Naive B cell (primary cell): ENCODE measurements around the gene ABCA5. TPM values are rescaled to one million over a fixed set of nuclear protein-coding genes. Genes with fewer than 3 reads are reported as not detected.
A peak's percentile ranks its signal among the peaks of the same experiment; 100 is the strongest.

ENCODE experiments used
- ATAC-seq, 2 donors: fragments of 150-1000 bp; cut with Tn5 transposase; 2 replicates each; pipeline ENCODE4 v1.10.0; 2021; ENCODE audit warnings: low read depth in 2 of 2, mild to moderate bottlenecking in 2 of 2, moderate library complexity in 2 of 2
- DNase-seq: peaks from one replicate; pipeline ENCODE4 v3.0.0; 2022
- H3K27ac Mint-ChIP-seq, 6 donors: one replicate each; pipeline ENCODE4 v1.8.0; 2020 to 2022; ENCODE audit warnings: mild to moderate bottlenecking in 6 of 6, mixed read lengths in 6 of 6, moderate library complexity in 5 of 6, inconsistent platforms in 2 of 6
- H3K27me3 Mint-ChIP-seq, 3 donors: one replicate each; pipeline ENCODE4 v1.8.0; 2021 to 2022; ENCODE audit warnings: mixed read lengths in 3 of 3, mild to moderate bottlenecking in 1 of 3
- H3K36me3 Mint-ChIP-seq, 2 donors: one replicate each; pipeline ENCODE4 v1.8.0; 2020 to 2022; ENCODE audit warnings: mixed read lengths in 2 of 2, inconsistent platforms in 1 of 2, mild to moderate bottlenecking in 1 of 2
- H3K4me1 Mint-ChIP-seq, 3 donors: one replicate each; pipeline ENCODE4 v1.8.0; 2020 to 2022; ENCODE audit warnings: mixed read lengths in 3 of 3, inconsistent platforms in 1 of 3, mild to moderate bottlenecking in 1 of 3, moderate library complexity in 1 of 3
- H3K4me3 Mint-ChIP-seq, 8 donors: one replicate each; pipeline ENCODE4 v1.8.0; 2020 to 2022; ENCODE audit warnings: mild to moderate bottlenecking in 8 of 8, mixed read lengths in 8 of 8, moderate library complexity in 8 of 8, inconsistent platforms in 2 of 8
- H3K9me3 Mint-ChIP-seq, 7 donors: one replicate each; pipeline ENCODE4 v1.8.0; 2020 to 2022; ENCODE audit warnings: mixed read lengths in 7 of 7, mild to moderate bottlenecking in 5 of 7, inconsistent platforms in 2 of 7, moderate library complexity in 1 of 7
- polyA plus RNA-seq, 6 donors: library from polyadenylated mRNA; unstranded; fragments of 300-500 nt; fragmentation: Illumina TruSeq; gene quantifications; one replicate each; pipeline ENCODE4 v1.2.3, GENCODE V29; 2021; ENCODE audit warnings: low read depth in 6 of 6

Gene ABCA5
- polyA plus RNA-seq, 6 donors from 2014 or later, result 2.7 to 6.9 (median 4.6) TPM

GRCh38 chr17:69269131-69269998 lies 57.6 kb downstream of the ABCA5 start:
- Mint-ChIP-seq H3K27me3 (no peaks in the 10 kb centered on the region), H3K4me3 (no peak overlapping the region), H3K9me3 (no peaks in the 10 kb centered on the region), H3K36me3 (no peaks in the 10 kb centered on the region), H3K27ac (no peak overlapping the region), H3K4me1 (no peaks in the 10 kb centered on the region)
- DNase-seq (no peak), ATAC-seq (no peak)

- Mint-ChIP-seq H3K27me3 (no peaks in the 10 kb centered on the region), H3K27ac (no peak overlapping the region), H3K9me3 (no peaks in the 10 kb centered on the region), H3K4me3 (peak overlapping the region in 1 of 8 donors; percentile 52), H3K4me1 (no peaks in the 10 kb centered on the region), H3K36me3 (no peaks in the 10 kb centered on the region)
- DNase-seq (no peak), ATAC-seq (no peak)
Measured at GRCh38 chr17:69268543-69269014, 58.4 kb downstream of the ABCA5 start.

DNA sequence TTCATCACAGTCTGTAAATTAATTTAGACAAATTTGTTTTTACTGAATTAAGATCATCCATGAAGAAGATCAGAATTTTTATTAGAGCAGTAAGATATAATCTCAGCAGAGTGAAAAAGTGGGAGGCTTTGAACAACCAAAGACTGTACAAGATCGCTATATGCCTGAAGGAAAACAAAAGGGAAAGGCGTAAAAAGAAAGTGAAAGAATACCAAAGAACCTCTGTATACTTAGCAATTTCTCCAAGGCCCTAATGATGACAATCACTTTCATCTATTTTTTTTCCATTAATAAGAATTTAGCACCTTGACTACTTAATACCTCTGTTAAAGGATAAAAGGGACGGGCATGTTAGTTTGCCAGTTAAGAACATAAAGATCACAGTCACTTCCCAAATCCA lies 59.7 kb downstream of the ABCA5 start:
- Mint-ChIP-seq H3K4me3 (no peak overlapping the region), H3K27ac (no peak overlapping the region), H3K4me1 (no peaks in the 10 kb centered on the region), H3K27me3 (no peaks in the 10 kb centered on the region), H3K36me3 (no peaks in the 10 kb centered on the region), H3K9me3 (peaks cover 0 to 3% (median 0%) of the 10 kb centered on the region in 7 donors)
- no peak for DNase-seq
- no peak for ATAC-seq

GRCh38 chr17:69265873-69266272 lies 61.1 kb downstream of the ABCA5 start:
- ATAC-seq, result no peak
- Mint-ChIP-seq H3K27me3 (no peaks in the 10 kb centered on the region), H3K4me3 (no peak overlapping the region), H3K4me1 (no peaks in the 10 kb centered on the region), H3K9me3 (peaks cover 0 to 3% (median 0%) of the 10 kb centered on the region in 7 donors), H3K36me3 (no peaks in the 10 kb centered on the region), H3K27ac (no peak overlapping the region)
- DNase-seq, result no peak

GRCh38 chr17:69254187-69254586 lies 72.7 kb downstream of the ABCA5 start:
- Mint-ChIP-seq H3K4me1 (no peaks in the 10 kb centered on the region), H3K4me3 (no peak overlapping the region), H3K27ac (no peak overlapping the region), H3K27me3 (no peaks in the 10 kb centered on the region), H3K9me3 (no peaks in the 10 kb centered on the region), H3K36me3 (peaks cover 0 to 10% of the 10 kb centered on the region in 2 donors)
- DNase-seq (no peak), ATAC-seq (no peak)

- ATAC-seq (no peak), DNase-seq (no peak)
- Mint-ChIP-seq H3K4me3 (no peak overlapping the region), H3K4me1 (no peaks in the 10 kb centered on the region), H3K36me3 (peaks cover 0 to 4% of the 10 kb centered on the region in 2 donors), H3K27ac (peak overlapping the region in 1 of 6 donors; percentile 53), H3K9me3 (no peaks in the 10 kb centered on the region), H3K27me3 (no peaks in the 10 kb centered on the region)
Measured at GRCh38 chr17:69250641-69251040, 76.3 kb downstream of the ABCA5 start.

- ATAC-seq, result peak in 1 of 2 donors; percentile 30
- H3K27me3 Mint-ChIP-seq, result no peaks in the 10 kb centered on the region
- no peaks in the 10 kb centered on the region for H3K9me3 Mint-ChIP-seq
- DNase-seq, result no peak
- H3K4me3 Mint-ChIP-seq, result no peak overlapping the region
- no peaks in the 10 kb centered on the region for H3K4me1 Mint-ChIP-seq
- H3K36me3 Mint-ChIP-seq, result no peaks in the 10 kb centered on the region
- no peak overlapping the region for H3K27ac Mint-ChIP-seq
Measured at GRCh38 chr17:69246726-69247375, 80.1 kb downstream of the ABCA5 start.

DNA sequence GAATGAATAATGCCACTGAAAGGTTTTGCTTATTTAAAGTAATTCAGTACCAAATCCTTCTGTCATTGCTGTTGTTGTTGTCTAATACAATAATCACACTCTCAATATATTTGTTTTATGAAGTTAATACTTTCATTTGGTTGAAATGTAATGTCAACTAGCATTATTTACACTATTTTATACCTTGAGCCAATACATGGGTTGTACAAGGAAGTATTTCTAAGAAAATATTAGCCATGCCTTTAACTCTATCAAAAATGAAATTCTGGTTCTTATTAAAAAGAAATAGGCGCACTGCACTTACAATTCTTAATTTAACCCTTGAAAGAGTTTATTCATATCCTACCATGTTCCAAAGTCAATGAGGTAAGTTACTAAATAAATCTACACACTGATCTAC lies 80.7 kb downstream of the ABCA5 start:
- H3K36me3 Mint-ChIP-seq, result no peaks in the 10 kb centered on the region
- DNase-seq, result no peak
- H3K27me3 Mint-ChIP-seq, result no peaks in the 10 kb centered on the region
- no peak overlapping the region for H3K27ac Mint-ChIP-seq
- no peak for ATAC-seq
- no peaks in the 10 kb centered on the region for H3K9me3 Mint-ChIP-seq
- H3K4me1 Mint-ChIP-seq, result no peaks in the 10 kb centered on the region
- H3K4me3 Mint-ChIP-seq, result no peak overlapping the region

- H3K4me3 Mint-ChIP-seq, result no peak overlapping the region
- no peaks in the 10 kb centered on the region for H3K9me3 Mint-ChIP-seq
- ATAC-seq, result no peak
Measured at GRCh38 chr17:69245617-69246016, 81.3 kb downstream of the ABCA5 start.

DNA sequence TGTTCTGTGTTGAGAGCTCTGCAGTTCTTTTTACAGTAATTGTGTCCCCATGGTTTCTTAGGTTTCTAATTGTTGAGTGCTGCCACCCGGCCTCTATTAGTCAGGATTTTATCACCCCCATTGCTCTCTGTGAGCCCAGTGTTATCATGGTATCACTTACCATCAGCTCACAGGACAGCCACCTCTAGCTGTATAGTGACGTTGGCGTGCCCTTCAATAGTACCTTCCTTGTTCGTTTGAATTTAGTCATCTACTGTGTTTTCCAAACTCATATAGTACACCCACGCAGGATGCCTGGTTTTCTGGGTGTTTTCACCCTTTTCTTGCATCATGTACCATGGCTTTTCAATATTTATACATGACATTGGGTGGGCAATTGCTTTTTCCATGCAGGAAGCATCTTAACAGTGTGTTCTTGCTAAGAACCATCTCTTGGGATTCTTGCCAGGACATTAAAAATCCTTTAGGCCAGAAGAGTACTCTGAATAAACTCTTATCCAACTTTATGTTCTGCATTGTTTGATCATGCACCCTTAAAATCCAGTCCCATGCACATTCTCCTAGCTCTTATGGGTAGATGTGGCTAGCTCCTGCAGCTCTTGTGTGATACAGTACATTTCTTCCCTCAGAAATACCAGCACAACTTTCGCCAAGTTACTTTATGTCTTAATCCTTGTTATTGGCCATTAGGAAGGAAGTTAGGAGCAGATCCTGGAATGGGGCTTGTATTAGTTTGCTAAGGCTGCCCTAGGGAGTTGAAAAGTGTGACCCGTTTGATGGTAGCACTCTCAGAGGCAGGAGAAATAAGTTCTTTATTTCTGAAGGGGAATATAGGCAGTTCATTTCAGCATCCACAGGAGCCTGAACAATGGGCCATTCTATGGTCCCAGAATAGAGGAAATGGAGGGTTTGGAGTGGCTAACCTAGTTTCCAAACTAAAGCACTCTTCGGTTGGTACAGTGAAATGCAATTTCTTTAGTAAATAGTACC lies 87.0 kb downstream of the ABCA5 start:
- Mint-ChIP-seq H3K27ac (peak overlapping the region in 2 of 6 donors; percentile 30 to 61), H3K36me3 (no peaks in the 10 kb centered on the region), H3K4me3 (no peak overlapping the region), H3K27me3 (no peaks in the 10 kb centered on the region), H3K4me1 (peaks cover 3 to 6% (median 3%) of the 10 kb centered on the region in 3 donors), H3K9me3 (no peaks in the 10 kb centered on the region)
- no peak for ATAC-seq
- DNase-seq, result no peak

More at GRCh38 chr17:69245617-69246016, 81.3 kb downstream of the ABCA5 start:
- Mint-ChIP-seq H3K4me1 (no peaks in the 10 kb centered on the region), H3K36me3 (no peaks in the 10 kb centered on the region), H3K27ac (no peak overlapping the region), H3K27me3 (no peaks in the 10 kb centered on the region)
- DNase-seq, result no peak

GRCh38 chr17:69236946-69237345 lies 90.0 kb downstream of the ABCA5 start:
- Mint-ChIP-seq H3K9me3 (peaks cover 5 to 20% (median 8%) of the 10 kb centered on the region in 7 donors), H3K27me3 (no peaks in the 10 kb centered on the region), H3K4me3 (no peak overlapping the region), H3K36me3 (peaks cover 7 to 14% of the 10 kb centered on the region in 2 donors), H3K27ac (no peak overlapping the region), H3K4me1 (peaks cover 3 to 6% (median 3%) of the 10 kb centered on the region in 3 donors)
- DNase-seq (no peak), ATAC-seq (no peak)

DNA sequence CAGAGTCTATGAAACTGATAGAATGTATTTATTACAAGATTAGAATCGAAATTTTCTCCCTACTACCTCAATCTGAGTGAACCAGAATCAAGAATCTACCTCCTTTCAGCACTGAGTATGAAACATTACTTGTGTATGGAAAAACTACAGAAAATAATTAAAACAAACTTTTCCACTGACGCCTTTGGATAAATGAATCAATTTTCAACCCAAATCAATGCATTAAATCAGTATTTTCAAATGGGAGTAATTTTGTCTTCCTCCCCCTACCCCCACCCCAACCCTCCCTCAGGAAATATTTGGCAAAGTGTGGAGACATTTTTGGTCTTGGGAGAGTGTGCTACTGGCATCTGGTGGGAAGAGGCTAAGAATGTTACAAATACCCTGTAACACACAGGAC lies 90.5 kb downstream of the ABCA5 start:
- Mint-ChIP-seq H3K4me1 (peaks cover 3 to 6% (median 3%) of the 10 kb centered on the region in 3 donors), H3K9me3 (peaks cover 5 to 25% (median 11%) of the 10 kb centered on the region in 7 donors), H3K36me3 (peaks cover 7 to 14% of the 10 kb centered on the region in 2 donors), H3K27ac (peak overlapping the region in 1 of 6 donors; percentile 65), H3K4me3 (no peak overlapping the region), H3K27me3 (no peaks in the 10 kb centered on the region)
- ATAC-seq (no peak), DNase-seq (no peak)
